C4-2B (cell line): ENCODE results near the gene ZNG1A.

Source experiments
- CTCF ChIP-seq: fragments of 450-650 bp; conservative IDR thresholded peaks from 2 replicates; pipeline ENCODE4 v1.5.1; 2017; ENCODE audit warnings: mild to moderate bottlenecking
- ZFX ChIP-seq: fragments of 450-650 bp; IDR thresholded peaks from 2 replicates; pipeline ENCODE4 v1.6.1; 2017

- TF ChIP-seq CTCF (no peak), ZFX (no peak)
Measured at GRCh38 chr9:223152-223551, 44.3 kb upstream of the ZNG1A start.
